Measurements from ENCODE around the gene SGF29.

The SGF29 gene

DNA sequence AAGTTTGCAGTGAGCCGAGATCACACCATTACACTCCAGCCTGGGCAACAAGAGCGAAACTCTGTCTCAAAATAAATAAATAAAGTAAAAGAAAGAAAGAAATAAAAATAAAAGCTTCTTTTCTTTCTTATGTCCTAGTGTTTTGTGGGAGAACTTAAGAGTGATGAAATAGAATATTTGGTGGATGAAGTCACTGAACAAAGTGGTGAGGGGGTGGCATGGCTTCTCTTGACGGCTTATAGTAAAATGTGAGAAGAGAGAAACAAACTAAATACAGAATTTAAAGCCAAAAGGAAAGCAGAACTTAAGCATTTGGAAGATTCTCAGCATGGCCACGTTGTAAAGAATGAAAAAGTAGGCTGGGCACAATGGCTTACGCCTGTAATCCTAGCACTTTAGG lies 15.3 kb downstream of the SGF29 start:
- Histone ChIP-seq H3K79me2 (ENCODE audit: insufficient read depth, low read length) (no peaks in the 10 kb centered on the region), H3K4me1 (ENCODE audit: insufficient read depth, low read length, severe bottlenecking) (no peaks in the 10 kb centered on the region), H3K9ac (ENCODE audit: low read length) (no peak overlapping the region), H3K27ac (ENCODE audit: low read depth, low read length, poor library complexity, severe bottlenecking) (no peak overlapping the region), H3K27me3 (ENCODE audit: insufficient read depth, low read length) (no peaks in the 10 kb centered on the region), H3K9me3 (ENCODE audit: low read length) (peaks cover 7% of the 10 kb centered on the region; the same call in 1 of the 2 replicates), H3K4me2 (ENCODE audit: low read length) (no peak overlapping the region), H3K9me2 (ENCODE audit: low read depth, low read length) (no peaks in the 10 kb centered on the region), H3K4me3 (ENCODE audit: low read depth, low read length, poor library complexity, severe bottlenecking) (no peak overlapping the region), H2AFZ (ENCODE audit: low read length) (no peak overlapping the region), H4K20me1 (ENCODE audit: insufficient read depth, low read length) (no peaks in the 10 kb centered on the region), H3F3A (ENCODE audit: insufficient read depth, low read length) (no peaks in the 10 kb centered on the region), H3K36me3 (ENCODE audit: insufficient read depth, low read length) (peaks cover 11% of the 10 kb centered on the region)
- TF ChIP-seq EZH2 (IDR thresholded peaks at IDR 0.05; ENCODE audit: borderline replicate concordance, low read length) = no peak
- TF ChIP-seq, protein P1, sequence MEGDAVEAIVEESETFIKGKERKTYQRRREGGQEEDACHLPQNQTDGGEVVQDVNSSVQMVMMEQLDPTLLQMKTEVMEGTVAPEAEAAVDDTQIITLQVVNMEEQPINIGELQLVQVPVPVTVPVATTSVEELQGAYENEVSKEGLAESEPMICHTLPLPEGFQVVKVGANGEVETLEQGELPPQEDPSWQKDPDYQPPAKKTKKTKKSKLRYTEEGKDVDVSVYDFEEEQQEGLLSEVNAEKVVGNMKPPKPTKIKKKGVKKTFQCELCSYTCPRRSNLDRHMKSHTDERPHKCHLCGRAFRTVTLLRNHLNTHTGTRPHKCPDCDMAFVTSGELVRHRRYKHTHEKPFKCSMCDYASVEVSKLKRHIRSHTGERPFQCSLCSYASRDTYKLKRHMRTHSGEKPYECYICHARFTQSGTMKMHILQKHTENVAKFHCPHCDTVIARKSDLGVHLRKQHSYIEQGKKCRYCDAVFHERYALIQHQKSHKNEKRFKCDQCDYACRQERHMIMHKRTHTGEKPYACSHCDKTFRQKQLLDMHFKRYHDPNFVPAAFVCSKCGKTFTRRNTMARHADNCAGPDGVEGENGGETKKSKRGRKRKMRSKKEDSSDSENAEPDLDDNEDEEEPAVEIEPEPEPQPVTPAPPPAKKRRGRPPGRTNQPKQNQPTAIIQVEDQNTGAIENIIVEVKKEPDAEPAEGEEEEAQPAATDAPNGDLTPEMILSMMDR (IDR thresholded peaks at IDR 0.05; ENCODE audit: low read length) = no peak

DNA sequence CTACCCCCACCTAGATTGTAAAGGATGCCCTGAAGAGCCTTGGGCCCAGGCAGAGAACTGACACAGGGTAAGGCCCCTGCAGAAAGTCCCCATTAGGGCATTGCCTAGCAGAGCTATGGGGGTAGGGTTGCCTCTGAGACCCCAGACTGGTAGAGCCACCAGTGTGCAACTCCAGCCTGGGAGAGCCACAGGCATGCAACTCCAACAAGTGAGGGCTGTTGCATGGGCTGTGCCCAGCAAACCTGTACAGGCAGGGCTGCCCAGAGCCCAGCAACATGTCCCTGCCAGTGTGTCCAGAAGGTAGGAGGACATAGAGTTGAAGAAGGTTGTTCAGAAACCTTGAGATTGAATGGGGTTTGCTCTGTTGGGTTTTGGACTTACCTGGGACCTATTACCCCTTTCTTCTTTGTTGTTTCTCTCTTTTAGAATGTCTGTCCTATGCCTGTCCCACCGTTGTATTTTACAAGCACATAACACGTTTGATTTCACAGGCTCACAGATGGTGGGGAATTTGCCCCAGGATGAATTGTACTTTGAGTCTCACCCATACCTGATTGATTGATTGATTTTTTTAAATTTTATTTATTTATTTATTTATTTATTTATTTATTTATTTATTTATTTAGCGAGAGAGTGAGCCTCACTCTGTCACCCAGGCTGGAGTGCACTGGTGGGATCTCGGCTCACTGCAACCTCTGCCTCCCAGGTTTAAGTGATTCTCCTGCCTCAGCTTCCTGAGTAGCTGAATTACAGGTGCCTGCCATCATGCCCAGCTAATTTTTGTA lies 16.4 kb downstream of the SGF29 start:
- Histone ChIP-seq H4K20me1 (ENCODE audit: insufficient read depth, low read length) (no peaks in the 10 kb centered on the region), H3K4me2 (ENCODE audit: low read length) (no peak overlapping the region), H3K79me2 (ENCODE audit: insufficient read depth, low read length) (no peaks in the 10 kb centered on the region), H3K4me3 (ENCODE audit: low read depth, low read length, poor library complexity, severe bottlenecking) (no peak overlapping the region), H3K27me3 (ENCODE audit: insufficient read depth, low read length) (no peaks in the 10 kb centered on the region), H3K36me3 (ENCODE audit: insufficient read depth, low read length) (peaks cover 11% of the 10 kb centered on the region), H3K4me1 (ENCODE audit: insufficient read depth, low read length, severe bottlenecking) (no peaks in the 10 kb centered on the region), H3K27ac (ENCODE audit: low read depth, low read length, poor library complexity, severe bottlenecking) (no peak overlapping the region), H3K9me3 (ENCODE audit: low read length) (peaks cover 7% of the 10 kb centered on the region; the same call in 1 of the 2 replicates), H3K9me2 (ENCODE audit: low read depth, low read length) (no peaks in the 10 kb centered on the region), H2AFZ (ENCODE audit: low read length) (no peak overlapping the region), H3K9ac (ENCODE audit: low read length) (no peak overlapping the region), H3F3A (ENCODE audit: insufficient read depth, low read length) (no peaks in the 10 kb centered on the region)
- TF ChIP-seq, protein P1 (IDR thresholded peaks at IDR 0.05; ENCODE audit: low read length) = no peak
- TF ChIP-seq EZH2 (IDR thresholded peaks at IDR 0.05; ENCODE audit: borderline replicate concordance, low read length) = no peak

DNA sequence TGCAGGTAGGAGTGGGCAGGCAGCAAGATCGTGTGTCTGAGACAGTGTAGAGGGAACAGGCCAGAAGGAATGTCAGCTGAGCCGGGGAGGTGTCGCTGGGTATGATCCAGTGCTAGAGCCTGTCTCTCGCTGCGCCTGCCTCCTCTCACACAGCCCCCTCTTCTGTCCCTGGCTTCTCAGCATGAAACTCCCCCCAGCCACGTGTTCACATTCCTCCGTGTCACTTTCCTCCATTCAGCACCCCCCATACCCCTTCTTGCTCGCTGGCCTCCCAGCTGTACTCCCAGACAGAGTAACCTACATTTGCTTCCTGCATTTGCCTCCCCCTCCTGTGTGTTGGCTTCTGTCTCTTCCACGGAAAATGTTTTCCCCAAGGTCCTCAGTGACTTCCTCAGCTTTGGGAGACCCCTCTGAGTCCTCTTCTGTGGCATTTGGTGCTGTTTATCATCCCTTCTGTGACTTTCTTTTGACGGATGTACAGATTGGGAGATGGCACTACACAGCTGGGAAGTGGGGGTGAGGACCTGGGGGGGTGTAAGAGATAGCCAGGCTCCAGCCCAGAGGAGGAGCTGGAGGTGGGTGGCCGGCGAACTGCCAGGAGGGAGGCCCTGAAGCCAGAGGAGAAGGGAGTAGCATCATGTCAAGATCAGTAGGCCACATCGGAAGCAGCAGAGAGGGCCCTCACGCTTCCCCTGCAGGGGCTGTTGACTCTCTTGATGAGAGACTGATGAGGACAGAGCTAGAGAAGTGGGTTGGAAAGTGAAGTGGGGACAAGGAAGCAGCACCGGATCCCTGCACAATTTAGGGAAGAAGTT lies 19.2 kb downstream of the SGF29 start:
- Histone ChIP-seq H3K9ac (ENCODE audit: low read length) (no peak overlapping the region), H3K36me3 (ENCODE audit: insufficient read depth, low read length) (no peaks in the 10 kb centered on the region), H4K20me1 (ENCODE audit: insufficient read depth, low read length) (no peaks in the 10 kb centered on the region), H3K9me3 (ENCODE audit: low read length) (no peaks in the 10 kb centered on the region), H3K4me3 (ENCODE audit: low read depth, low read length, poor library complexity, severe bottlenecking) (no peak overlapping the region), H3K4me2 (ENCODE audit: low read length) (no peak overlapping the region), H3K9me2 (ENCODE audit: low read depth, low read length) (no peaks in the 10 kb centered on the region), H3F3A (ENCODE audit: insufficient read depth, low read length) (no peaks in the 10 kb centered on the region), H3K27ac (ENCODE audit: low read depth, low read length, poor library complexity, severe bottlenecking) (no peak overlapping the region), H3K27me3 (ENCODE audit: insufficient read depth, low read length) (no peaks in the 10 kb centered on the region), H3K79me2 (ENCODE audit: insufficient read depth, low read length) (no peaks in the 10 kb centered on the region), H2AFZ (ENCODE audit: low read length) (no peak overlapping the region), H3K4me1 (ENCODE audit: insufficient read depth, low read length, severe bottlenecking) (no peaks in the 10 kb centered on the region)
- TF ChIP-seq EZH2 (IDR thresholded peaks at IDR 0.05; ENCODE audit: borderline replicate concordance, low read length) = no peak
- TF ChIP-seq, protein P1 (IDR thresholded peaks at IDR 0.05; ENCODE audit: low read length) = no peak

Data from OCI-LY1 (cell line).